Activated CD8-positive, alpha-beta memory T cell treated with anti-CD3 and anti-CD28 coated beads for 1 hour (primary cell): Measurements from ENCODE around the gene RPL36.
A peak's percentile ranks its signal among the peaks of the same experiment; 100 is the strongest.

Source experiments
- DNase-seq, 2 donors: peaks; one replicate each; pipeline ENCODE4 v3.0.0-alpha.2; 2020; ENCODE audit warnings: low read depth in 1 of 2; ENCODE audit errors: extremely low read depth in 1 of 2

Gene RPL36

GRCh38 chr19:5673752-5674151 lies 16.3 kb upstream of the RPL36 start:
- DNase-seq: no peak

GRCh38 chr19:5674714-5675113 lies 15.4 kb upstream of the RPL36 start:
- no peak for DNase-seq

GRCh38 chr19:5676105-5676771 lies 13.9 kb upstream of the RPL36 start:
- no peak for DNase-seq

GRCh38 chr19:5676772-5677105 lies 13.4 kb upstream of the RPL36 start:
- no peak for DNase-seq

- DNase-seq: no peak
Observed at GRCh38 chr19:5677136-5677535, 13.0 kb upstream of the RPL36 start.

- DNase-seq: no peak
Observed at GRCh38 chr19:5677580-5677979, 12.5 kb upstream of the RPL36 start.

- no peak for DNase-seq
Observed at GRCh38 chr19:5678071-5678718, 11.9 kb upstream of the RPL36 start.

GRCh38 chr19:5679289-5680083 lies 10.6 kb upstream of the RPL36 start:
- DNase-seq: no peak

- no peak for DNase-seq
Observed at GRCh38 chr19:5680084-5680436, 10.0 kb upstream of the RPL36 start.

GRCh38 chr19:5680437-5681368 lies 9.4 kb upstream of the RPL36 start, which contains the start of the genes HSD11B1L and MICOS13:
Gene HSD11B1L (plus strand): TSS chr19:5681027. CDS start chr19:5684833, 3,806 bp downstream.
Gene MICOS13 (minus strand): TSS chr19:5680516. CDS start chr19:5680486, 30 bp downstream.
- DNase-seq: peak; percentile 94 to 96

GRCh38 chr19:5681391-5682106 lies 8.5 kb upstream of the RPL36 start:
- no peak for DNase-seq

GRCh38 chr19:5682107-5682482 lies 8.0 kb upstream of the RPL36 start:
- DNase-seq: no peak

- DNase-seq: no peak
Observed at GRCh38 chr19:5683177-5683886, 6.8 kb upstream of the RPL36 start.

GRCh38 chr19:5684694-5685430 lies 5.2 kb upstream of the RPL36 start:
- DNase-seq: no peak

GRCh38 chr19:5686326-5686646 lies 3.8 kb upstream of the RPL36 start:
- DNase-seq: no peak

GRCh38 chr19:5686647-5687359 lies 3.3 kb upstream of the RPL36 start:
- DNase-seq: peak; percentile 86 to 93

- no peak for DNase-seq
Observed at GRCh38 chr19:5687360-5688198, 2.5 kb upstream of the RPL36 start.
